Panc1 (cell line): ENCODE results near the gene UQCC2.

Experiments
- CTCF ChIP-seq: fragments of 450-650 bp; IDR thresholded peaks from 2 replicates; pipeline ENCODE4 v1.5.1; 2017; ENCODE audit warnings: mild to moderate bottlenecking
- POLR2AphosphoS5 ChIP-seq: IDR thresholded peaks from 2 replicates; pipeline ENCODE4 v1.6.1; 2012; ENCODE audit warnings: mild to moderate bottlenecking, low read depth, low read length, moderate library complexity

DNA sequence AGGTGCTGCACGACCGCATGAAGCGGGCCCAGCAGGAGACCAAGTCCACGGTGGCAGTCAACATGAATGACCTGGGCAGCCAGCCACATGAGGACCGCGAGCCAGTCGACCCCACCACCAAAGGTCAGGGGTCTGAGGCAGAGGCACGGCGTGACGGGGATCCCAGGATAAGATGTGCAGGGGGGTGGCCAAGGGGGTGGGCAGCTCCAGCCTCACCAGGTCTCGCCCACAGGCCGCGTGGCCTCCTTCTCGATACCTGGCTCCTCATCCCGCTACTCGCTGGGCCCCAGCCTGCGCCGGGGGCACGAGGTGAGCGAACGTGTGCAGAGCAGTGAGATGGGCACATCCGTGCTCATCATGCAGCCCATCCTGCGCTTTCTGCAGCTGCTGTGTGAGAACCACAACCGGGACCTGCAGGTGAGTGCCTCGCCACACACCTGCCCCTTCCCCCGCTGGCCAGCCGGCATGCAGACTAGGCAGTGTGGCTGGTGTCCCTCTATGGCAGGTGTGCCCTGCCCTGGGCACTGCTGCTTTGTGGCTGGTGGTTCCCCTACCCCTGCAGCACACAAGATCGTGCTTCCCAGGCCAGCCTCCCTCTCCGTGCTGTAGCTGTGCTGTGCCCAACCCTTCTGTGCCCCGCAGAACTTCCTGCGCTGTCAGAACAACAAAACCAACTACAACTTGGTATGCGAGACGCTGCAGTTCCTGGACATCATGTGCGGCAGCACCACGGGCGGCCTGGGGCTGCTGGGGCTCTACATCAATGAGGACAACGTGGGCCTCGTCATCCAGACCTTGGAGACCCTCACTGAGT, 25.9 kb downstream of the UQCC2 start:
- no peak for TF ChIP-seq CTCF
- TF ChIP-seq POLR2AphosphoS5 = no peak
